Stimulated activated CD8-positive, alpha-beta memory T cell treated with anti-CD3 and anti-CD28 coated beads, Interleukin-4, amount 100 ng/mL, for 48 hours (primary cell): ENCODE results near the gene HIP1.
"Not testable (repeated sequence)": the region's sequence is repeated elsewhere in the genome, so short reads cannot be mapped to it uniquely, and the experiment has no call there.

Experiments used
- DNase-seq: peaks from one replicate; pipeline ENCODE4 v3.0.0-alpha.2; 2020

The HIP1 gene

GRCh38 chr7:75738975-75739795, 444 bp upstream of the HIP1 start:
- DNase-seq, result peak; percentile 99

- DNase-seq, result no peak
These were observed 711 bp downstream of the HIP1 start for GRCh38 chr7:75737856-75738603.

- DNase-seq, result no peak
These were observed 3.0 kb downstream of the HIP1 start for GRCh38 chr7:75735581-75736350.

- DNase-seq, result no peak
These were observed 3.9 kb downstream of the HIP1 start for GRCh38 chr7:75734586-75735458.

- no peak for DNase-seq
These were observed 5.7 kb downstream of the HIP1 start for GRCh38 chr7:75732764-75733630.

GRCh38 chr7:75732016-75732521, 6.7 kb downstream of the HIP1 start:
- DNase-seq, result no peak

- DNase-seq, result no peak
These were observed 8.9 kb downstream of the HIP1 start for GRCh38 chr7:75729851-75730274.

GRCh38 chr7:75727881-75728593, 10.7 kb downstream of the HIP1 start:
- peak; percentile 28 for DNase-seq

- DNase-seq, result not testable (repeated sequence)
These were observed 11.4 kb downstream of the HIP1 start for GRCh38 chr7:75727351-75727750.

- DNase-seq, result no peak
These were observed 13.4 kb downstream of the HIP1 start for GRCh38 chr7:75725306-75725705.

GRCh38 chr7:75723444-75723843, 15.3 kb downstream of the HIP1 start:
- DNase-seq, result no peak

- no peak for DNase-seq
These were observed 16.4 kb downstream of the HIP1 start for GRCh38 chr7:75722373-75722772.

- not testable (repeated sequence) for DNase-seq
These were observed 16.8 kb downstream of the HIP1 start for GRCh38 chr7:75721922-75722321.

GRCh38 chr7:75721426-75721825, 17.3 kb downstream of the HIP1 start:
- no peak for DNase-seq

- DNase-seq, result no peak
These were observed 19.1 kb downstream of the HIP1 start for GRCh38 chr7:75719626-75720025.

- DNase-seq, result no peak
These were observed 20.2 kb downstream of the HIP1 start for GRCh38 chr7:75718390-75719031.

- DNase-seq, result not testable (repeated sequence)
These were observed 21.0 kb downstream of the HIP1 start for GRCh38 chr7:75717746-75718145.

GRCh38 chr7:75716992-75717626, 21.6 kb downstream of the HIP1 start:
- DNase-seq, result no peak

GRCh38 chr7:75715864-75716263, 22.9 kb downstream of the HIP1 start:
- DNase-seq, result no peak
